Lower leg skin (tissue), 3 donors: ENCODE results near the gene ACSS3.

Experiments used
- CTCF ChIP-seq, 3 donors: fragments of 450-650 bp; IDR thresholded peaks; one replicate each; pipeline ENCODE4 v1.5.1; 2016; ENCODE audit warnings: antibody characterized with exemption in 3 of 3, mild to moderate bottlenecking in 3 of 3, moderate library complexity in 2 of 3
- POLR2A ChIP-seq, 2 donors: fragments of 450-650 bp; IDR thresholded peaks; one replicate each; pipeline ENCODE4 v1.6.1; 2016 to 2017; ENCODE audit warnings: antibody characterized with exemption in 2 of 2, mild to moderate bottlenecking in 1 of 2, moderate library complexity in 1 of 2

GRCh38 chr12:81245458-81245857 is 167.6 kb downstream of the ACSS3 start:
- no peak for TF ChIP-seq CTCF (IDR thresholded peaks at IDR 0.05)
- no peak for TF ChIP-seq POLR2A (IDR thresholded peaks at IDR 0.05)
